Measurements from ENCODE around the gene MATCAP1. TPM values are rescaled to one million over a fixed set of nuclear protein-coding genes. Genes with fewer than 3 reads are reported as not detected.

MATCAP1 gene
- total RNA-seq, 1 experiment from 2014 or later: 40.8 TPM

DNA sequence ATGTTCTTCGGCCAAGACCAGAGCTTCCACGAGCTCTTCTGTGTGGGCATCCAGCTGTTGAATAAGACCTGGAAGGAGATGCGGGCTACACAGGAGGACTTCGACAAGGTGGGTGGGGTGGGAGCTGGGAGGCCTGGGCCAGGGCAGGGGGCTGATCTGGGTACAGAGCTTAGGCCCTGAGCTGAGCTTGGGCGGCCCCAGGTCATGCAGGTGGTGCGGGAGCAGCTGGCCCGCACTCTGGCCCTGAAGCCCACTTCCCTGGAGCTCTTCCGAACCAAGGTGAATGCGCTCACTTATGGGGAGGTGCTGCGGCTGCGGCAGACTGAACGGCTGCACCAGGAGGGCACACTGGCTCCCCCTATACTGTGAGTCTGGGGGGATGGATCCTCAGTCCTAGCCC is 18.7 kb upstream of the MATCAP1 start:
- TF ChIP-seq, protein P1, sequence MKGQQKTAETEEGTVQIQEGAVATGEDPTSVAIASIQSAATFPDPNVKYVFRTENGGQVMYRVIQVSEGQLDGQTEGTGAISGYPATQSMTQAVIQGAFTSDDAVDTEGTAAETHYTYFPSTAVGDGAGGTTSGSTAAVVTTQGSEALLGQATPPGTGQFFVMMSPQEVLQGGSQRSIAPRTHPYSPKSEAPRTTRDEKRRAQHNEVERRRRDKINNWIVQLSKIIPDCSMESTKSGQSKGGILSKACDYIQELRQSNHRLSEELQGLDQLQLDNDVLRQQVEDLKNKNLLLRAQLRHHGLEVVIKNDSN (CRISPR knock-in tag; IDR thresholded peaks at IDR 0.05): no peak
- TF ChIP-seq ZNF121 (CRISPR knock-in tag; IDR thresholded peaks at IDR 0.05) (no peak), PRRX2 (CRISPR knock-in tag; IDR thresholded peaks at IDR 0.05) (no peak), ZNF317 (CRISPR knock-in tag; IDR thresholded peaks at IDR 0.05; ENCODE audit: borderline replicate concordance, low read depth) (no peak), ATF1 (CRISPR knock-in tag; IDR thresholded peaks at IDR 0.05) (no peak)
- CTCF ChIA-PET: interaction anchor here (0.6 to 1.8 kb wide), 6 partner anchors 17 to 185 kb away, joined by 3 to 7 read pairs (median 4); no protein-coding TSS in a partner anchor
- Mint-ChIP-seq H3K27ac (no peak overlapping the region), H3K4me1 (peaks cover 9% of the 10 kb centered on the region), H3K36me3 (peaks cover 2% of the 10 kb centered on the region; the same call in 1 of the 2 replicates), H3K9me3 (no peaks in the 10 kb centered on the region), H3K27me3 (ENCODE audit: low read depth) (no peaks in the 10 kb centered on the region), H3K4me3 (no peak overlapping the region)
- no peak for DNase-seq (ENCODE audit: low spot score)
- POLR2A ChIA-PET: no interaction called here
- no peak for ATAC-seq

GRCh38 chr16:67201411-67202345 is 17.9 kb upstream of the MATCAP1 start:
- no peaks in the 10 kb centered on the region for H3K9me3 Mint-ChIP-seq
- peaks cover 8% of the 10 kb centered on the region for H3K36me3 Mint-ChIP-seq
- no peaks in the 10 kb centered on the region for H3K27me3 Mint-ChIP-seq (ENCODE audit: low read depth)
- no peak for TF ChIP-seq NR2C2 (CRISPR knock-in tag; IDR thresholded peaks at IDR 0.05)
- TF ChIP-seq, protein P2, sequence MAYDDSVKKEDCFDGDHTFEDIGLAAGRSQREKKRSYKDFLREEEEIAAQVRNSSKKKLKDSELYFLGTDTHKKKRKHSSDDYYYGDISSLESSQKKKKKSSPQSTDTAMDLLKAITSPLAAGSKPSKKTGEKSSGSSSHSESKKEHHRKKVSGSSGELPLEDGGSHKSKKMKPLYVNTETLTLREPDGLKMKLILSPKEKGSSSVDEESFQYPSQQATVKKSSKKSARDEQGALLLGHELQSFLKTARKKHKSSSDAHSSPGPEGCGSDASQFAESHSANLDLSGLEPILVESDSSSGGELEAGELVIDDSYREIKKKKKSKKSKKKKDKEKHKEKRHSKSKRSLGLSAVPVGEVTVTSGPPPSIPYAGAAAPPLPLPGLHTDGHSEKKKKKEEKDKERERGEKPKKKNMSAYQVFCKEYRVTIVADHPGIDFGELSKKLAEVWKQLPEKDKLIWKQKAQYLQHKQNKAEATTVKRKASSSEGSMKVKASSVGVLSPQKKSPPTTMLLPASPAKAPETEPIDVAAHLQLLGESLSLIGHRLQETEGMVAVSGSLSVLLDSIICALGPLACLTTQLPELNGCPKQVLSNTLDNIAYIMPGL (CRISPR knock-in tag; IDR thresholded peaks at IDR 0.05): no peak
- TF ChIP-seq, protein P3, sequence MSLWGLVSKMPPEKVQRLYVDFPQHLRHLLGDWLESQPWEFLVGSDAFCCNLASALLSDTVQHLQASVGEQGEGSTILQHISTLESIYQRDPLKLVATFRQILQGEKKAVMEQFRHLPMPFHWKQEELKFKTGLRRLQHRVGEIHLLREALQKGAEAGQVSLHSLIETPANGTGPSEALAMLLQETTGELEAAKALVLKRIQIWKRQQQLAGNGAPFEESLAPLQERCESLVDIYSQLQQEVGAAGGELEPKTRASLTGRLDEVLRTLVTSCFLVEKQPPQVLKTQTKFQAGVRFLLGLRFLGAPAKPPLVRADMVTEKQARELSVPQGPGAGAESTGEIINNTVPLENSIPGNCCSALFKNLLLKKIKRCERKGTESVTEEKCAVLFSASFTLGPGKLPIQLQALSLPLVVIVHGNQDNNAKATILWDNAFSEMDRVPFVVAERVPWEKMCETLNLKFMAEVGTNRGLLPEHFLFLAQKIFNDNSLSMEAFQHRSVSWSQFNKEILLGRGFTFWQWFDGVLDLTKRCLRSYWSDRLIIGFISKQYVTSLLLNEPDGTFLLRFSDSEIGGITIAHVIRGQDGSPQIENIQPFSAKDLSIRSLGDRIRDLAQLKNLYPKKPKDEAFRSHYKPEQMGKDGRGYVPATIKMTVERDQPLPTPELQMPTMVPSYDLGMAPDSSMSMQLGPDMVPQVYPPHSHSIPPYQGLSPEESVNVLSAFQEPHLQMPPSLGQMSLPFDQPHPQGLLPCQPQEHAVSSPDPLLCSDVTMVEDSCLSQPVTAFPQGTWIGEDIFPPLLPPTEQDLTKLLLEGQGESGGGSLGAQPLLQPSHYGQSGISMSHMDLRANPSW (CRISPR knock-in tag; conservative IDR thresholded peaks at IDR 0.05; ENCODE audit: low read depth): no peak
- TF ChIP-seq ZNF416 (CRISPR knock-in tag; IDR thresholded peaks at IDR 0.05): no peak
- no peak for TF ChIP-seq ZNF423 (CRISPR knock-in tag; IDR thresholded peaks at IDR 0.05)
- TF ChIP-seq CREM (CRISPR knock-in tag; IDR thresholded peaks at IDR 0.05): no peak
- TF ChIP-seq SP1 (CRISPR knock-in tag; conservative IDR thresholded peaks at IDR 0.05): no peak
- TF ChIP-seq, protein P4, sequence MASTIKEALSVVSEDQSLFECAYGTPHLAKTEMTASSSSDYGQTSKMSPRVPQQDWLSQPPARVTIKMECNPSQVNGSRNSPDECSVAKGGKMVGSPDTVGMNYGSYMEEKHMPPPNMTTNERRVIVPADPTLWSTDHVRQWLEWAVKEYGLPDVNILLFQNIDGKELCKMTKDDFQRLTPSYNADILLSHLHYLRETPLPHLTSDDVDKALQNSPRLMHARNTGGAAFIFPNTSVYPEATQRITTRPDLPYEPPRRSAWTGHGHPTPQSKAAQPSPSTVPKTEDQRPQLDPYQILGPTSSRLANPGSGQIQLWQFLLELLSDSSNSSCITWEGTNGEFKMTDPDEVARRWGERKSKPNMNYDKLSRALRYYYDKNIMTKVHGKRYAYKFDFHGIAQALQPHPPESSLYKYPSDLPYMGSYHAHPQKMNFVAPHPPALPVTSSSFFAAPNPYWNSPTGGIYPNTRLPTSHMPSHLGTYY (CRISPR knock-in tag; IDR thresholded peaks at IDR 0.05): no peak
- no peak for TF ChIP-seq TEAD1 (CRISPR knock-in tag; IDR thresholded peaks at IDR 0.05)
- no peak for TF ChIP-seq ELF4 (CRISPR knock-in tag; IDR thresholded peaks at IDR 0.05; ENCODE audit: low read depth)
- TF ChIP-seq TP53 (CRISPR knock-in tag; IDR thresholded peaks at IDR 0.05): no peak
- TF ChIP-seq, protein P5, sequence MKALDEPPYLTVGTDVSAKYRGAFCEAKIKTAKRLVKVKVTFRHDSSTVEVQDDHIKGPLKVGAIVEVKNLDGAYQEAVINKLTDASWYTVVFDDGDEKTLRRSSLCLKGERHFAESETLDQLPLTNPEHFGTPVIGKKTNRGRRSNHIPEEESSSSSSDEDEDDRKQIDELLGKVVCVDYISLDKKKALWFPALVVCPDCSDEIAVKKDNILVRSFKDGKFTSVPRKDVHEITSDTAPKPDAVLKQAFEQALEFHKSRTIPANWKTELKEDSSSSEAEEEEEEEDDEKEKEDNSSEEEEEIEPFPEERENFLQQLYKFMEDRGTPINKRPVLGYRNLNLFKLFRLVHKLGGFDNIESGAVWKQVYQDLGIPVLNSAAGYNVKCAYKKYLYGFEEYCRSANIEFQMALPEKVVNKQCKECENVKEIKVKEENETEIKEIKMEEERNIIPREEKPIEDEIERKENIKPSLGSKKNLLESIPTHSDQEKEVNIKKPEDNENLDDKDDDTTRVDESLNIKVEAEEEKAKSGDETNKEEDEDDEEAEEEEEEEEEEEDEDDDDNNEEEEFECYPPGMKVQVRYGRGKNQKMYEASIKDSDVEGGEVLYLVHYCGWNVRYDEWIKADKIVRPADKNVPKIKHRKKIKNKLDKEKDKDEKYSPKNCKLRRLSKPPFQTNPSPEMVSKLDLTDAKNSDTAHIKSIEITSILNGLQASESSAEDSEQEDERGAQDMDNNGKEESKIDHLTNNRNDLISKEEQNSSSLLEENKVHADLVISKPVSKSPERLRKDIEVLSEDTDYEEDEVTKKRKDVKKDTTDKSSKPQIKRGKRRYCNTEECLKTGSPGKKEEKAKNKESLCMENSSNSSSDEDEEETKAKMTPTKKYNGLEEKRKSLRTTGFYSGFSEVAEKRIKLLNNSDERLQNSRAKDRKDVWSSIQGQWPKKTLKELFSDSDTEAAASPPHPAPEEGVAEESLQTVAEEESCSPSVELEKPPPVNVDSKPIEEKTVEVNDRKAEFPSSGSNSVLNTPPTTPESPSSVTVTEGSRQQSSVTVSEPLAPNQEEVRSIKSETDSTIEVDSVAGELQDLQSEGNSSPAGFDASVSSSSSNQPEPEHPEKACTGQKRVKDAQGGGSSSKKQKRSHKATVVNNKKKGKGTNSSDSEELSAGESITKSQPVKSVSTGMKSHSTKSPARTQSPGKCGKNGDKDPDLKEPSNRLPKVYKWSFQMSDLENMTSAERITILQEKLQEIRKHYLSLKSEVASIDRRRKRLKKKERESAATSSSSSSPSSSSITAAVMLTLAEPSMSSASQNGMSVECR (CRISPR knock-in tag; IDR thresholded peaks at IDR 0.05; ENCODE audit: borderline replicate concordance): no peak
- peaks cover 9% of the 10 kb centered on the region for H3K4me1 Mint-ChIP-seq
- DNase-seq (ENCODE audit: low spot score) (no peak), ATAC-seq (no peak)
- POLR2A ChIA-PET: no interaction called here
- H3K27ac Mint-ChIP-seq: no peak overlapping the region
- CTCF ChIA-PET: interaction anchor here (0.6 to 1.8 kb wide), 6 partner anchors 17 to 184 kb away, joined by 3 to 7 read pairs (median 4); no protein-coding TSS in a partner anchor
- no peak overlapping the region for H3K4me3 Mint-ChIP-seq

Data from WTC11 (cell line).